Measurements from ENCODE around the gene ONECUT2. TPM values are rescaled to one million over a fixed set of nuclear protein-coding genes. Genes with fewer than 3 reads are reported as not detected.

Gene ONECUT2
- total and polyA plus RNA-seq, 9 of the 15 experiments (the other 6 are each of a cell fraction or from before 2014, with no cell fraction given) = 0.27 to 2.5 (median 0.83) TPM

- H3K27me3 ChIP-seq (ENCODE audit: control insufficient read depth in 2 of 2, insufficient read depth in 2 of 2, low read length in 2 of 2) = no peaks in the 10 kb centered on the region
- in situ Hi-C loops (cut with MboI) (no loop called here), intact Hi-C loops (cut with micrococcal nuclease) (loop anchor here (10.0 kb wide), 1 partner anchor 576 kb away; no protein-coding TSS in a partner anchor)
- no peak overlapping the region for H3K4me3 ChIP-seq
- no peaks in the 10 kb centered on the region for H4K20me1 ChIP-seq (replicated peaks; ENCODE audit: control insufficient read depth, insufficient read depth, low read length)
- FAIRE-seq (no peak), ATAC-seq (no peak), DNase-seq (ENCODE audit: extremely low read depth in 1 of 4, low spot score in 3 of 4) (no peak)
- H3K4me2 ChIP-seq (ENCODE audit: insufficient read depth, low read length) = no peak overlapping the region
- no peaks in the 10 kb centered on the region for H3K9me1 ChIP-seq (ENCODE audit: control insufficient read depth, insufficient read depth, low read length)
- no TSS peak for BruUV-seq (replicated peaks)
- no peak overlapping the region for H2AFZ ChIP-seq (ENCODE audit: low read depth, low read length)
- no peak overlapping the region for H3K27ac ChIP-seq (ENCODE audit: extremely low read depth, low read depth, low read length)
- H3K9me3 ChIP-seq (replicated peaks; ENCODE audit: control insufficient read depth, insufficient read depth, low read depth, low read length) = no peaks in the 10 kb centered on the region
- ChIA-PET POLR2A (no interaction called here), CTCF (ENCODE audit: low intra/inter-chr PET ratio) (no interaction called here)
- WGBS (ENCODE audit: insufficient coverage, low coverage, missing lambda C conversion rate) = 94% methylated on average over 18 of the region's 60 CpGs
- H3K36me3 ChIP-seq (ENCODE audit: control insufficient read depth, insufficient read depth, low read length) = no peaks in the 10 kb centered on the region
- H3K4me1 ChIP-seq (replicated peaks in 1 of 2; ENCODE audit: control insufficient read depth in 2 of 2, insufficient read depth in 2 of 2, low read length in 2 of 2) = peaks cover 4 to 25% of the 10 kb centered on the region in 2 experiments; a peak in 4 of 5 replicates
- no peak overlapping the region for H3K9ac ChIP-seq (ENCODE audit: insufficient read depth in 1 of 2, low read depth in 2 of 2, low read length in 2 of 2)
- no peaks in the 10 kb centered on the region for H3K79me2 ChIP-seq (ENCODE audit: control insufficient read depth, insufficient read depth, low read length)
- no peak for TF ChIP-seq CHCHD3 (CRISPR knock-in tag; IDR thresholded peaks at IDR 0.05)
- TF ChIP-seq ZBTB43 (CRISPR knock-in tag; IDR thresholded peaks at IDR 0.05) = no peak
- TF ChIP-seq GATA2 (CRISPR knock-in tag; IDR thresholded peaks at IDR 0.05) = no peak
- TF ChIP-seq, protein P1, sequence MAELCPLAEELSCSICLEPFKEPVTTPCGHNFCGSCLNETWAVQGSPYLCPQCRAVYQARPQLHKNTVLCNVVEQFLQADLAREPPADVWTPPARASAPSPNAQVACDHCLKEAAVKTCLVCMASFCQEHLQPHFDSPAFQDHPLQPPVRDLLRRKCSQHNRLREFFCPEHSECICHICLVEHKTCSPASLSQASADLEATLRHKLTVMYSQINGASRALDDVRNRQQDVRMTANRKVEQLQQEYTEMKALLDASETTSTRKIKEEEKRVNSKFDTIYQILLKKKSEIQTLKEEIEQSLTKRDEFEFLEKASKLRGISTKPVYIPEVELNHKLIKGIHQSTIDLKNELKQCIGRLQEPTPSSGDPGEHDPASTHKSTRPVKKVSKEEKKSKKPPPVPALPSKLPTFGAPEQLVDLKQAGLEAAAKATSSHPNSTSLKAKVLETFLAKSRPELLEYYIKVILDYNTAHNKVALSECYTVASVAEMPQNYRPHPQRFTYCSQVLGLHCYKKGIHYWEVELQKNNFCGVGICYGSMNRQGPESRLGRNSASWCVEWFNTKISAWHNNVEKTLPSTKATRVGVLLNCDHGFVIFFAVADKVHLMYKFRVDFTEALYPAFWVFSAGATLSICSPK (IDR thresholded peaks at IDR 0.05; ENCODE audit: borderline replicate concordance) = no peak
- no peak for TF ChIP-seq RHOXF2B (CRISPR knock-in tag; conservative IDR thresholded peaks at IDR 0.05)
- TF ChIP-seq ZBTB26 (CRISPR knock-in tag; IDR thresholded peaks at IDR 0.05) = no peak
- TF ChIP-seq FOXA3 (CRISPR knock-in tag; conservative IDR thresholded peaks at IDR 0.05 in 1 of 2, IDR thresholded peaks at IDR 0.05 in 1 of 2) = no peak
- no peak for TF ChIP-seq DNMT1 (IDR thresholded peaks at IDR 0.05)
- TF ChIP-seq RBM14 (IDR thresholded peaks at IDR 0.05; ENCODE audit: borderline replicate concordance, insufficient read depth, low read depth, low read length) = no peak
- no peak for TF ChIP-seq ETV5 (CRISPR knock-in tag; IDR thresholded peaks at IDR 0.05; ENCODE audit: low read depth)
- no peak for TF ChIP-seq HMBOX1 (IDR thresholded peaks at IDR 0.05)
- TF ChIP-seq ZC3H8 (IDR thresholded peaks at IDR 0.05) = no peak
- no peak for TF ChIP-seq CAMTA2 (CRISPR knock-in tag; conservative IDR thresholded peaks at IDR 0.05)
- TF ChIP-seq FOSL1 (tag; conservative IDR thresholded peaks at IDR 0.05) = no peak
- TF ChIP-seq, protein P2, sequence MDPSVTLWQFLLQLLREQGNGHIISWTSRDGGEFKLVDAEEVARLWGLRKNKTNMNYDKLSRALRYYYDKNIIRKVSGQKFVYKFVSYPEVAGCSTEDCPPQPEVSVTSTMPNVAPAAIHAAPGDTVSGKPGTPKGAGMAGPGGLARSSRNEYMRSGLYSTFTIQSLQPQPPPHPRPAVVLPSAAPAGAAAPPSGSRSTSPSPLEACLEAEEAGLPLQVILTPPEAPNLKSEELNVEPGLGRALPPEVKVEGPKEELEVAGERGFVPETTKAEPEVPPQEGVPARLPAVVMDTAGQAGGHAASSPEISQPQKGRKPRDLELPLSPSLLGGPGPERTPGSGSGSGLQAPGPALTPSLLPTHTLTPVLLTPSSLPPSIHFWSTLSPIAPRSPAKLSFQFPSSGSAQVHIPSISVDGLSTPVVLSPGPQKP (CRISPR knock-in tag; IDR thresholded peaks at IDR 0.05) = no peak
These were observed 5.3 kb downstream of the ONECUT2 start for GRCh38 chr18:57440331-57441070.
